Measurements from ENCODE around the gene RABGEF1.
A peak's percentile ranks its signal among the peaks of the same experiment; 100 is the strongest.
"Not testable (repeated sequence)": the region's sequence is repeated elsewhere in the genome, so short reads cannot be mapped to it uniquely, and the experiment has no call there.

The RABGEF1 gene

DNA sequence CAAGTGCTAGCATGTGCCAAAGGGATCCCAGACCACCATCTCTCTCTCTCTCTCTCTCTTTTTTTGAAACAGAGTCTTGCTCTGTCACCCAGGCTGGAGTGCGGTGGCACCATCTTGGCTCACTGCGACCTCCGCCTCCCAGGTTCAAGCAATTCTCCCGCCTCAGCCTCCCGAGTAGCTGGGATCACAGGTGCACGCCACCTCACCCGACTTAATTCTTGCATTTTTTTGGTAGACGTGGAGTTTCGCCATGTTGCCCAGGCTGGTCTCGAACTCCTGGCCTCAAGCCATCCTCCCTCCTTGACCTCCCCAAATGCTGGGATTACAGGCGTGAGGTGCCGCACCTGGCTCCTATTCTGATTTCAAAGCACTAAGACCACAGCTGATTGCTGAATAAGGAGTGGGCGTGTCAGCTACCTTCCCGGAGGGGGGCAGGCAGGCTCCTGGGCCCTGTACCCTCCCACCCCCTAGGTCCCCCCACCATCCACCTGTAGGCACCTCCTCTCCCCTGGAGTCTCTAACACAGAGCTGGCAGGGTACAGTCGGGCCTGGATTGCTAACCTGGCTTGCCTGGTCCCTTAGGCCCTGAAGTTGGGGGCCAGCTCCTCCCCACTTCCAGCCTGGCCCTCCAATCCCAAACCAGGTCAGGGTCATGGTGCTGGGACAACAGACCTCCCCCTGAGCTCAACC lies 74.8 kb downstream of the RABGEF1 start:
- DNase-seq (ENCODE audit: low read depth): not testable (repeated sequence)

DNA sequence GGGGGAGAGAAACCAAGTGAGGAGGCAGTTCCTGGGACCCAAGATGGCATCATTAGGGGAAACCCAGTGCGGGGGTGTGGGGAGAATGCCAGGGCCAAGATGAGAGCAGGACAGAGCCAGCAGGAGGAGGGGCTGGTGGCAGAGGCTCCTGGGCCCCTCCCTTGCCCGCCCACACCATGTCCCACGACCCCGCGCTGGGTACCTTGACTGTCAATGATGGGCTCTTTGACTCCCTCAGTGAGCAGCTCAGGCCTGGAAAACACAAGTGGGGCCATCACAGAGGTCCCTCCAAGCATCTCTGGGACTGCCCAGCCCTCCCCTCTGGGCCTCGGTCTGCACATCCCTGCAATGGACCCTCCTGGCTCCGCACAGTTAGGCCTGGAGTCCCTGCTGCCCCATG lies 75.4 kb downstream of the RABGEF1 start:
- DNase-seq (ENCODE audit: low read depth): no peak

DNA sequence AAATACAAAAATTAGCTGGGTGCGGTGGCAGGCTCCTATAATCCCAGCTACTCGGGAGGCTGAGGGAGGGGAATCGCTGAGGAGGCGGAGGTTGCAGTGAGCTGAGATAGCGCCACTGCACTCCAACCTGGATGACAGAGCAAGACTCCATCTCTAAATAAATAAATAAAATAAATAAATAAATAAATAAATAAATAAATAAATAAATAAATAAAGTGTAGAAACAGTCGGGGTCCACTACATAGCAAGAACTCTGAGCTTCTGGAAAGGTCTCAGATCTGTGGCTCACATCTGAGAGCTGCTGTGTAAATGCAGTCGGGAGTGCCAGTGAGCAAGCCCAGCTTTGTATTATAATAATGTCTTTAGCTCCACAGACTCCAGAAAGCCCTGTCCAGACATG lies 76.1 kb downstream of the RABGEF1 start:
- not testable (repeated sequence) for DNase-seq (ENCODE audit: low read depth)

DNA sequence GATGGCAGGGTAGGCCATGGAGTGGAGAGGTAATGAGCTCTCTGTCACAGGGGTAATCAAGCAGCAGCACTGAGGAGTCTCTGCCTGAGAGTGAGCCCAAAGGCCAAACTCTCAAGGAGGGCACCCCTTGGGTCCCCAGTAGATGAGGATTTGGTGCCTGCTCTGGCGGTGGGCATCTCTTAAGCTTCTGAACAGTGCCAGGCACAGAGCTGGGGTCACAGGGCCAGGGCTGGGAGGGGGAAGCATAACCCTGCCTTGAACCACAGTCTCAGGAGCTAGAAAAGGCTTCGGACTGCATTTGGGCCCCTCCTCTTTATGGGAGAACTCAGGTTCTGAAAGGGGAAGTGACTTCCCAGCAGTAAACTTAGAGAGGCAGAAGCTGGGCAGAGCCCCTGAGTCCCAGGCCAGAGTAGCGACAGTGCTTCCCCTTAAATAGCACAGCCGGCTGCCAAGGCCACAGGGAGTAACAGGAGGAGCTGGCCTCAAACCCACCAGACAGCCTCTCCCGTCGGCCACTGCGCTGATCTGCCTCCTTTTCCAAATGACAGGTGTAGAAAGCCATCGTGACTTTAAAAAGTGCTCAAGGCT lies 76.8 kb downstream of the RABGEF1 start:
- not testable (repeated sequence) for DNase-seq (ENCODE audit: low read depth)

DNA sequence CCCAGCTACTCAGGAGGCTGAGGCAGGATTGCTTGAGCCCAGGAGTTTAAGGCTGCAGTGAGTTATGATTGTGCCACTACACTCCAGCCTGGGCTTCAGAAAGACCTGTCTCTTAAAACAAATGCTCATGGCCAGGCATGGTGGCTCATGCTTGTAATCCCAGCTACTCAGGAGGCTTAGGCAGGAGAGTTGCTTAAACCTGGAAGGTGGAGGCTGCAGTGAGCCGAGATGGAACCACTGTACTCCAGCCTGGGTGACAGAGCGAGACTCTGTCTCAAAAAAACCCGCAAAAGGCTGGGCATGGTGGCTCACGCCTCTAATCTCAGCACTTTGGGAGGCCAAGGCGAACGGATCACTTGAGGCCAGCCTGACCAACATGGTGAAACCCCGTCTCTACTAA lies 77.4 kb downstream of the RABGEF1 start:
- not testable (repeated sequence) for DNase-seq (ENCODE audit: low read depth)

DNA sequence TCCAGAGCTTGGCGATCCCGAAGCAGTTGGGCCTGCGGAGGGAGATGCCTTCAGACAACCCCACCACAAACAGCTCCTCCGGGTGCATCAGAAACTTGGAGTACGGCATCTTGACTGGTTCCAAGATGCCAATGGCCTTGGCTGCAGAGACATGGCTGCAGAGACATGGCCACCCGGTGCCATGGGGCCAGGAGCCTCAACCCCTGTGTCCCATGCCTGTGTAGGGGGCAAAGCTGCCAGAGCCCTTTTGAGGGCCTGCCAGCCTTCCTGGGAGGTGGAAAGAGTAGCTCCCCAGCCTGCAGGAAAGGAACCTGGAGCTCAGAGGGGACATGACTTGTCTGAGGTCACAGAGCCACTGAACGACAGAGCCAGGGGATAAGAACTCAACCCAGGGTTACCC lies 83.5 kb downstream of the RABGEF1 start:
- no peak for DNase-seq (ENCODE audit: low read depth)

DNA sequence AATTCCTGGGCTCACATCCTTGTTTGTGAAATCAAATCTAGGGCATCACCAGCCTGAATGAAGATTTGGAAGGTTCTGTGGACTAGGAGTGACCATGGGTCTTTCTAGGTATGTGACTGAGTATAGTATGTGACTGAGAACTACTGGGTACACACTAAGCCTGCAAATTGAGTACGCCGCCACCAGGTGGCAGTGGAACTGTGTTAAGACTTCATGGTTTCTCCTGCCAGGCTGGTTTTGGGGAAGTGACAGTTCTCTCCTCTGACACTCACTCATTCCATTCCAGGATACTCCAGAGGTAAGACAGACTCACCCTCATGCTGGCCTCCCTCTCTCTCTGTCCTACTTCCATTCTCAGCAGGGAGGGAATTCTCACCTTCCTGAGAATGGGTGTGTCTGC lies 85.0 kb downstream of the RABGEF1 start:
- not testable (repeated sequence) for DNase-seq (ENCODE audit: low read depth)

DNA sequence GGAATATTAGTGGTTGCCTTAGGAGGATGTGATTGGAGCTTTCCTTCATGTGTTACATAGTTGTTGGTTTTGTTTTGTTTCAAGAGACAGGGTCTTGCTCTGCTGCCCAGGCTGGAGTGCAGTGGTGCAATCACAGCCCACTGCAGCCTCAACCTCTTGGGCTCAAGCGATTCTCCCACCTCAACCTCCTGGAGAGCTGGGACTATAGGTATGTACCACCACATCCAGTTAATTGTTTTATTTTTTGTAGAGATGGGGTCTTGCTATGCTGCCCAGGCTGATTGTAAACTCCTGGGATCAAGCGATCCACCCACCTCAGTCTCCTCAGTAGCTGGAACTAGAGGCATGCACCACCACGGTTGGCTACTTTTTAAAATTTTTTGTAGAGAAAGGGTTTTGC lies 86.1 kb downstream of the RABGEF1 start:
- DNase-seq (ENCODE audit: low read depth): no peak

DNA sequence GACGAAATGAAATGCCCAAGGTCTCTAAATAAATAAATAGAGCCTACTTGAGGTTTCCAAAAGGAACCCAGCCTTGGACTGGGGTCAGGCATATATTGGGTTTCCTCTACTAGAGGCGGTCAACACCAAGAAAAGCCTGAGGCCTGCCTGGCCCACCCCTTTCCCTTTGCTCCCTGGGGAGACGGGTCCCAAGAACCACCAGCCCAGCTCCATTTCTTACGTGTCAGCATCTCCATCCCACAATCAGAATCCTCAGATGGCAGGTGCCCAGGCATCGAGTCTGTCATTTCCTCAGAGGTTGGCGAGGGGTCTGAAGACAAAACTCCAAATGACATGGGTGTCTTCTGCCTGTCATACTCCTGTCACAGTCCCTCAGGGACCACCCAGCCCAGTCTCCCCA lies 90.4 kb downstream of the RABGEF1 start:
- not testable (repeated sequence) for DNase-seq (ENCODE audit: low read depth)

DNA sequence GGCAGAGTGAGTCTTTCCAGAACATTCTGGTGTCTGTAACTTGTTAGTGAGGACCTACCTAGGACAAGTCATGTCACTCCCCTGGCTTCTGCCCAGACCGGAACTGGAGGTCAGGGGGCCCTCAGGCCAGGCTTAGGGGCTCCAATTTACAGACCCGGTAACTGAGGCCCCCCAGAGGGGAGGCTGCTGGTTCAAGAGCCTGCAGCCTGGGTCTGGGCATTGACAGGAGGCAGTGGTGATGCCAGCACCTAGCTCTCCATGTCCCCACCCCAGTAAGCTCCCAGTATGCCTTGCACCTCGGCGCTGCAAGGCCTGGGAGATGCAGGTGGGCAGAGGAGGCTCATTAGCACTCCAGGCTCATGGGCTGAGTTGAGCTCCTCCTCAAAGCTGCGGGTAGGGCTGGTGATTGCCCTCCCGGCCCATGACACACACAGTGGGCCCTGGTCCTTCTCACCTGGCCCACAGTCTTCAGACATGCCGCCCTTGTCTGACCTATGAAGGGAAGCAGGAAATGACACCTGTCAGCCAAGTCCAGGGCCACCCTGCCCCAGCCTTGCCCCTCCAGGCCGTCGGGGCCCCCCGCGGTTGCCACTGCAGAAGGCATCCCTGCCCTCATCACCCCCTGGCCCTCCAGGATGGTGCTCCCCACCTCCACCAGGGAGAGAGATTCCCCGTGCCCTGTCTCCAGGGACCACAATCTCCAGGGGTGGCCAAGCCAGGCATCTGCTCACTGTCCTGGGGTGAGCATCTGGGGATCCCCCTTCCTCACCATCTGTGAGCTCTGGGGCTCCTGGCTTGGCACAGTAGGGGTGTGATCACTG lies 92.2 kb downstream of the RABGEF1 start:
- no peak for DNase-seq (ENCODE audit: low read depth)

DNA sequence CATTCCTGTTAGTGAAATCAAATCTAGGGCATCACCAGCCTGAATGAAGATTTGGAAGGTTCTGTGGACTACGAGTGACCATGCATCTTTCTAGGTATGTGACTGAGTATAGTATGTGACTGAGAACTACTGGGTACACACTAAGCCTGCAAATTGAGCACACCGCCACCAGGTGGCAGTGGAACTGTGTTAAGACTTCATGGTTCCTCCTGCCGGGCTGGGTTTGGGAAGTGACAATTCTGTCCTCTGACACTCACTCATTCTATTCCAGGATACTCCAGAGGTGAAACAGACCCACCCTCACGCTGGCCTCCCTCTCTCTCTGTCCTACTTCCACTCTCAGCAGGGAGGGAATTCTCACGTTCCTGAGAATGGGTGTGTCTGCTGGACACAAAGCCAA lies 96.5 kb downstream of the RABGEF1 start:
- DNase-seq (ENCODE audit: low read depth): no peak

DNA sequence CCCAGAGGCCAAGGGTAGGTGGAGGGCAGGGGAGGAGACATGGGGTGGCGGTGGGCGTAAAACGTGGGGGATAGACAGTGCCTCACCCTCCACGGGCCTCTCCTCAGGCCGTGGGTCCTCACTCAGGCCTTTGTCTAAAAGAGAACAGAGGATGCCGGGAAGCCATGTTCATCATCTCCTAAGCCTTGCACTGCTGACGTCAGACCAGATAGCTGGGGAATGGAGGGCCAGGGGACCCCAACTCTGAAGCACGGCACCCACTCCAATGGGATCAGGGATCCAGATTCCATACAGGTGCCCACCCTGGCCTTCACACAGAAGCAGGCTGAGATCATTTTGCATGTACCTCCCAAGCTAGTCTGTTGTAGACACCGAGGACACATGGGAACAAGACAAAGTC lies 97.1 kb downstream of the RABGEF1 start:
- no peak for DNase-seq (ENCODE audit: low read depth)

DNA sequence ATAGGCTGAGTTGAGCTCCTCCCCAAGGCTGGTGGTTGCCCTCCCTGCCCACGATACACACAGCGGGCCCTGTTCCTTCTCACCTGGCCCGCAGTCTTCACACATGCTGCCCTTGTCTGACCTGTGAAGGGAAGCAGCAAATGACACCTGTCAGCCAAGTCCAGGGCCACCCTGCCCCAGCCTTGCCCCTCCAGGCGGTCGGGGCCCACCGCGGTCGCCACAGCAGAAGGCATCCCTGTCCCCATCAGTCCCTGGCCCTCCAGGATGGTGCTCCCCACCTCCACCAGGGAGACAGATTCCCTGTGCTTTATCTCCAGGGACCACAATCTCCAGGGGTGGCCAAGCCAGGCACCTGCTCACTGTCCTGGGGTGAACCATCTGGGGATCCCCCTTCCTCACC lies 99.3 kb downstream of the RABGEF1 start:
- DNase-seq (ENCODE audit: low read depth): no peak

DNA sequence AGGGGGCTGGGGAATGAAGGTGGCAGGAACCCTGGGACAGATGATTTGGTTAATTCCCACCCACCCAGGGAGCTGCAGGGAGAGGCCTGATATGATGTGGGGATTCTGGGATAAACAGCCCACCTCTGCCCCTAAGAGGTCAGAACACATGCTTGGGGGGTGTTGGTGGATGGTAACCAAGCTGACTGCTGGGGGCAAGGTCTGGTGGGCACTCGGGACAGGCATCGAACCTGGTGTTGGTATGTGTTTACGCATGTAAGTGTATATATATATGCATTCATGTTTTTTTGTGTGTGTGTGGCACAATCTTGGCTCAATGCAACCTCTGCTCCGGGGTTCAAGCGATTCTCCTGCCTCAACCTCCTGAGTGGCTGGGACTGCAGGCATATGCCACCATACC lies 99.8 kb downstream of the RABGEF1 start:
- no peak for DNase-seq (ENCODE audit: low read depth)

DNA sequence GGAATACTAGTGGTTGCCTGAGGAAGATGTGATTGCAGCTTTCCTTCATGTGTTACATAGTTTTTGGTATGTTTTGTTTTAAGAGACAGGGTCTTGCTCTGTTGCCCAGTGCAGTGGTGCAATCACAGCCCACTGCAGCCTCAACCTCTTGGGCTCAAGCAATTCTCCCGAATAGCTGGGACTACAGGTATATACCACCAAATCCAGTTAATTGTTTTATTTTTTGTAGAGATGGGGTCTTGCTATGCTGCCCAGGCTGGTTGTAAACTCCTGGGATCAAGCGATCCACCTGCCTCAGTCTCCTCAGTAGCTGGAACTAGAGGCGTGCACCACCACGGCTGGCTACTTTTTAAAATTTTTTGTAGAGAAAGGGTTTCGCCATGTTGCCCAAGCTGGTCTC lies 101.4 kb downstream of the RABGEF1 start:
- DNase-seq (ENCODE audit: low read depth): no peak

DNA sequence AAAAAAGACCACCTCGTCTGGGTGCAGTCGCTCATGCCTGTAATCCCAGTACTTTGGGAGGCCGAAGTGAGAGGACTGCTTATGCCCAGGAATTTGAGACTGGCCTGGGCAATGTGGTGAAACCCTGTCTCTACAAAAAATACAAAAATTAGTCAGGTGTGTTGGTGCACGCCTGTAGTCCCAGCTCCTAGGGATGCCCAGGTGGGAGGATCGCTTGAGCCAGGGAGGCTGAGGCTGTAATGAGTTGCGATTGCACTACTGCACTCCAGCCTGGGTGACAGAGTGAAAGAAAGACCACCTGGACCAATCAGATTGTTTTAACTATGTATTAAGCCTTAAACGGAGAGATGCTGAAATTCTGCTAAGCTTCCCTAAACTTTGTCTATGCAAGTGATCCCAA lies 103.0 kb downstream of the RABGEF1 start:
- not testable (repeated sequence) for DNase-seq (ENCODE audit: low read depth)

DNA sequence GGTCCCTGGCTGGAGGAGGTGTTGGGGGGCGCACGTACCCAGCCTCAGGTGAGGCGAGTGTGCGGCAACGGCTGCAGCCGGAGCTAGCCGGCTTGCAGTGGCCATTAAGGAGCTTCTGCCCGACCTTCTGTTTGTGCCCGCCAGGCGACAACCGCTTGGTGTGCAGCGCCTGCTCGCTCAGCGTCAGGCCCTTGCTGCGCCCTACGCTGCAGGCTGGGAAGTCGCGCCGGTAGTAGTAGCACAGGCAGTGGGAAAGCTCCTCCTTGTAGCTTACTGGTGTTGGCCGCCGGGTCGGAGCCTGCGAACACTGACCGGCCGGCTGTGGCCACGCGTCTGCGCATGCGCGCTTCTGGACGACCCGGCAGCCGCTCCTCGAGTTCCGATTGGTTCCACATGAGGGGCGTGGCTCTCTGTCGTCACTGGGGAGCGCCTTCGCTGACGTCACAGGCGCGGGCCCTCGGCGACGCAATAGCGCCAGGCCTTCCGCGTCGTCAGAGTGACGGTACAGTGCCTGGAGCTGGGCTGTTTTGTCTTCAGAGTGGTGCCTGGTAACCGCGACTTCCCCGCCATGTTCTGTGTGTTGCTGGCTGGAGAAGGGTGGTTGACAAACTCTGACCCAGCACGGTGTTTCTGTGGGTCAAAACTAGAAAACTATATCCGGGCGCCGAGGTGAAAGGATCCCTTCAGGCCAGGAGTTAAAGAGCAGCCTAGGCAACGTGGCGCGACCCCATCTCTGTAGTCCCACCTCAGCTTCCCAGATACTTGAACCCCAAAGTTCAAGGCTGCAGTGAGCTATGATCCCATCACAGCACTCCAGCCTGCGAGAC lies 104.2 kb downstream of the RABGEF1 start:
- DNase-seq (ENCODE audit: low read depth): peak; percentile 78

DNA sequence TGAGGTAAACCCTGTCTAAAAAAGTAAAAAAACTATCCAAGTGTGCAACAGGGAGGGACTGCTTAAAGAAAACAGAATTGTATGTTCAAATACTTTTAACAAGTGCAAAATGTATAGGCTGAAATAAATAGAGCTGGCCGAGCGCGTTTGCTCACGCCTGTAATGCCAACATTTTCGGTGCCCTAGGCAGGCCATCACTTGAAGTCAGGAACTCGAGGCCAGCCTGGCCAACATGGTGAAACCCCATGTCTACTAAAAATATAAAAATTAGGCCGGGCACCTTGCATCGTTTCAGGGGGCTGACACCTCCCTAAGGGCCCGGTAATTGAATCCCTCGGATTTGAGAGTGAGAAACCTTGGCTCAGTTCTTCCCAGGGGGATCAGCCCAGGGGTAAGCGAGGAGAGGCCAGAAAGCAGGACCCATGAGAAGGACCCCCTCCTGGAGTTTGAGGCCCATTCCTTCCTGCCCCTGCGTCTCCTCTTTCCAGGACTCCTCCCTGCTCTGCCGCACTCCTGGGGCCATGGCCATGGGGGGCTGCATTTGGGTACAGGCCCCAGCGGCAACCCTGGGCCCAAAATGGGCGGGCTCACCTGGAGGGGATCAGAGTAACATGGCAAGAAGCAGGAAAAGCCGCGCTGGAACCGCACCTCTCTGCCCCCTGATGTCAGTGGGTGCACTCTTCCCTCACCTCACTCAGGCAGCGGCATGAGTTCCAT lies 105.0 kb downstream of the RABGEF1 start:
- no peak for DNase-seq (ENCODE audit: low read depth)

DNA sequence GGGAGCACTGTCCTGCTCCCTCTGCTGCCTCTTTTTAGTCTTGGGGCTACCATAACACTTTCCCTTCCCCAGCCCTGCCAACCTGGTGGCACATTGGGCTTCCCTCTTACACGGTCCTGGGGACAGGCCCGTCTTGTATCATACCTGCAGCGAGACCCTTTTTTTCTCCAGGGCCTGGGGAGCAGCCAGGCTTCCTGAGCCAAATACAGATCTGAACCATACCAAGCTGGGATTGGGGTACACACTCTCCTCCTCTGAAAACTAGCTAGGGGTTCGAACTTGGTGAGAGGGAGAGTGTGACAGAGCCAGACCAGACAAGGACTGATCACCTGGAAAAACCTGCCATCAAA lies 105.5 kb downstream of the RABGEF1 start:
- DNase-seq (ENCODE audit: low read depth): not testable (repeated sequence)

DNA sequence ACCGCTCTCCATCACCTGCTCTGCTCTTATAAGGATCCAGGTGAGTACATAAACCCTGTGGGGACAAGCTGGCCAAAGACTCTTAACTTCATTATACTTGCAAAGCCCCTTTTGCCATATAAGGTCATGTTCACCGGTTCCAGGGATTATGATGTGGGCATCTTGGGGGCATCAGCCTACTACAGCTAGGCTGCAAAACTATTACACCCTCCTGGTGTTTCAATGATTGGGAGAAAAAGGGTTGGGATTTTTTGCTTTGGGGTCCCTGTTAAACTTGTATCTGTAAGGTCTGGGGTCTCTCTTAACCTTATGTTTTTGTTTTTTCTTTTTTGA lies 107.0 kb downstream of the RABGEF1 start:
- not testable (repeated sequence) for DNase-seq (ENCODE audit: low read depth)

DNA sequence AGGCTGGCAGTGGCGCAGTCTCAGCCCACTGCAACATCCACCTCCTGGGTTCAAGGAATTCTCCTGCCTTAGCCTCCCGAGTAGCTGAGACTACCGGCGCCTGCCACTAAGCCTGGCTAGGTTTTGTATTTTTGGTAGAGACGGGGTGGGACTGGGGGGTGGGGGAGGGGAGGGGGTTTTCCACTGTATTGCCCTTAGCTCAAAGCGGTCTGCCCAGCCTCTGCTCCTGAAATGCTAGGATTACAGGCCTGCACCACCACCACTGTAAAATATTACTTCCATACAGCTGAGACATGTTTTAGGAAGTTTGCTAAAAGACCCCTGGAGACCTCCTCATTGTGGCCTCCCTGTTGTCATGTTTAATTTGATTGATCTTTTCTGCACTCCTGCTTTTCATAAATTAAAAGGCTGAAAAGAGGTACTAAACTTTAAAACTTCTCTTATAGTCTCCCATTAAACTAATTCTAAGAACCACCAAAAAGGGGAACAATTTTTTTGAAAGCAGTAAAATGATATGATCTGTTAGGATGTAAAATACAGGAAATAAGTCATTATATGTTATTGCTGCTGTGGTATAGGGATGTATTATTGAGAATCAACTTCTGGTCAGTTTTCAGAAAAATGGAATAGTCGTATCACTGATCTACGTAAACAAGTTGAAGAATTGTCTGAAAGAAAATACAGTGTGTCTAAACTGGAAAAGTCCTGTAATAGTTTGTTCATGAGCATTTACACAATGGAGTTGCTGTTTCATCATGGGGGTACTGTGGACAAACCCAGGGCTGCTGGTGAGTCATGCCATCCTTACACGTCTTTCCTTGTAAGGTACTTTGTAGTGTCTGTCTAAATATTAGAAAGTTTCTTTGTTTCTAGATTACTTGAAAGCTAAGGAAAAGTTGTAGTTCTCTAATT lies 107.6 kb downstream of the RABGEF1 start:
- DNase-seq (ENCODE audit: low read depth): no peak
